Liver (tissue), 9 donors: ENCODE measurements around the gene CDC42BPB. TPM values are rescaled to one million over a fixed set of nuclear protein-coding genes. Genes with fewer than 3 reads are reported as not detected.

Experiments used
- DNase-seq: peaks from one replicate; pipeline ENCODE4 v3.0.0-alpha.2; 2017; ENCODE audit warnings: low spot score
- H3K27ac ChIP-seq, 2 donors: one replicate each; pipeline ENCODE4 v1.7.0; 2013; ENCODE audit warnings: inconsistent platforms in 2 of 2, low read length in 2 of 2, control low read depth in 1 of 2, low read depth in 1 of 2, mild to moderate bottlenecking in 1 of 2
- H3K27me3 ChIP-seq, 4 donors: one replicate each; pipeline versions ENCODE4 v1.6.1 to v1.7.0; 2013; ENCODE audit warnings: low read length in 3 of 4, inconsistent platforms in 1 of 4, mild to moderate bottlenecking in 1 of 4, moderate library complexity in 1 of 4; ENCODE audit not compliant: control insufficient read depth in 4 of 4, insufficient read depth in 4 of 4
- H3K36me3 ChIP-seq, 4 donors: one replicate each; pipeline versions ENCODE4 v1.6.1 to v1.7.0; 2013; ENCODE audit warnings: low read length in 3 of 4, mild to moderate bottlenecking in 3 of 4, low read depth in 1 of 4, moderate library complexity in 1 of 4; ENCODE audit not compliant: control insufficient read depth in 4 of 4, insufficient read depth in 3 of 4
- H3K4me1 ChIP-seq, 4 donors: one replicate each; pipeline versions ENCODE4 v1.6.1 to v1.7.0; 2013; ENCODE audit warnings: low read length in 3 of 4, mild to moderate bottlenecking in 3 of 4, moderate library complexity in 1 of 4; ENCODE audit not compliant: control insufficient read depth in 4 of 4, insufficient read depth in 4 of 4
- H3K4me3 ChIP-seq, 3 donors: one replicate each; pipeline versions ENCODE4 v1.6.1 to v1.7.0; 2013; ENCODE audit warnings: low read length in 3 of 3, control low read depth in 1 of 3, low read depth in 1 of 3, mild to moderate bottlenecking in 1 of 3
- H3K9ac ChIP-seq, 2 donors: one replicate each; pipeline ENCODE4 v1.7.0; 2013; ENCODE audit warnings: low read length in 2 of 2, mild to moderate bottlenecking in 2 of 2, moderate library complexity in 2 of 2, control low read depth in 1 of 2, low read depth in 1 of 2
- H3K9me3 ChIP-seq, 4 donors: one replicate each; pipeline versions ENCODE4 v1.6.1 to v1.7.0; 2013; ENCODE audit warnings: low read length in 3 of 4; ENCODE audit not compliant: control insufficient read depth in 4 of 4
- CTCF ChIP-seq: fragments of 150-350 bp; IDR thresholded peaks from 2 replicates; pipeline ENCODE4 v1.5.1; 2017; ENCODE audit warnings: improper control_type of control experiment, low read depth, low read length; ENCODE audit not compliant: missing input control
- EGR1 ChIP-seq, 2 donors: IDR thresholded peaks; 2 replicates each; pipeline ENCODE4 v1.6.1; 2016 to 2018; ENCODE audit warnings: antibody characterized with exemption in 2 of 2, low read depth in 2 of 2
- FOXA1 ChIP-seq: IDR thresholded peaks from 2 replicates; pipeline ENCODE4 v1.6.1; 2016; ENCODE audit warnings: antibody characterized with exemption
- FOXA2 ChIP-seq: IDR thresholded peaks from 2 replicates; pipeline ENCODE4 v1.6.1; 2016; ENCODE audit warnings: antibody characterized with exemption
- GABPA ChIP-seq, 2 donors: IDR thresholded peaks in 1 of 2; conservative IDR thresholded peaks in 1 of 2; 2 replicates each; pipeline ENCODE4 v1.6.1; 2016; ENCODE audit warnings: antibody characterized with exemption in 2 of 2, mild to moderate bottlenecking in 1 of 2, moderate library complexity in 1 of 2
- HNF4G ChIP-seq: IDR thresholded peaks from 2 replicates; pipeline ENCODE4 v1.6.1; 2016; ENCODE audit warnings: antibody characterized with exemption
- MAX ChIP-seq: IDR thresholded peaks from 2 replicates; pipeline ENCODE4 v1.6.1; 2016; ENCODE audit warnings: antibody characterized with exemption
- NR2F2 ChIP-seq: IDR thresholded peaks from 2 replicates; pipeline ENCODE4 v1.6.1; 2016; ENCODE audit warnings: antibody characterized with exemption
- RAD21 ChIP-seq, 2 donors: IDR thresholded peaks; 2 replicates each; pipeline ENCODE4 v1.6.1; 2016; ENCODE audit warnings: antibody characterized with exemption in 2 of 2, mild to moderate bottlenecking in 2 of 2
- REST ChIP-seq: IDR thresholded peaks from 2 replicates; pipeline ENCODE4 v1.6.1; 2016; ENCODE audit warnings: antibody characterized with exemption, mild to moderate bottlenecking
- RXRA ChIP-seq, 2 donors: IDR thresholded peaks; 2 replicates each; pipeline ENCODE4 v1.6.1; 2017 to 2018; ENCODE audit warnings: antibody characterized with exemption in 2 of 2, mild to moderate bottlenecking in 1 of 2
- SP1 ChIP-seq: IDR thresholded peaks from 2 replicates; pipeline ENCODE4 v1.6.1; 2018; ENCODE audit warnings: antibody characterized with exemption, mild to moderate bottlenecking
- TAF1 ChIP-seq: conservative IDR thresholded peaks from 2 replicates; pipeline ENCODE4 v1.6.1; 2016; ENCODE audit warnings: antibody characterized with exemption, mild to moderate bottlenecking
- YY1 ChIP-seq: IDR thresholded peaks from 2 replicates; pipeline ENCODE4 v1.6.1; 2016; ENCODE audit warnings: antibody characterized with exemption, mild to moderate bottlenecking
- ZBTB33 ChIP-seq: IDR thresholded peaks from 2 replicates; pipeline ENCODE4 v1.6.1; 2016; ENCODE audit warnings: antibody characterized with exemption
- WGBS: extraction: QIAGEN DNeasy Blood & Tissue Kit; methylation state at CpG from one replicate; pipeline ENCODE4 v1.1.7; 2013; 5-methylcytosine and 5-hydroxymethylcytosine counted together
- polyA plus RNA-seq, 2 donors: library from polyadenylated mRNA; stranded (reverse) in 1 of 2; unstranded in 1 of 2; fragments of 200-250 nt in 1 of 2; fragments of >200 nt in 1 of 2; fragmentation: Nextera tagmentation in 1 of 2; extraction: Ambion mirVana in 1 of 2; gene quantifications; one replicate each; pipeline versions ENCODE4 v1.2.1 to v1.2.3, GENCODE V29; 2013 to 2015
- total RNA-seq, 2 donors: library from RNA; depleted of rRNA; stranded (reverse); fragments of >200 nt; gene quantifications; one replicate each; pipeline ENCODE4 v1.2.3, GENCODE V29; 2014
- donor health status: healthy.
- donor health status: healthy.
- donor health status: healthy.
- donor health status: healthy.
- donor health status: healthy.

CDC42BPB gene
- total and polyA plus RNA-seq, 4 donors, result 4.1 to 78.7 (median 29.7) TPM

- 98% methylated on average over 8 of the region's 8 CpGs for WGBS
- Histone ChIP-seq H3K27me3 (no peaks in the 10 kb centered on the region), H3K9ac (no peak overlapping the region), H3K4me1 (peaks cover 0 to 19% (median 2%) of the 10 kb centered on the region in 4 donors), H3K9me3 (no peaks in the 10 kb centered on the region), H3K27ac (no peak overlapping the region), H3K36me3 (peaks cover 6 to 18% (median 13%) of the 10 kb centered on the region in 4 donors), H3K4me3 (no peak overlapping the region)
- TF ChIP-seq HNF4G, result no peak
- TF ChIP-seq SP1, result no peak
- TF ChIP-seq CTCF, result no peak
- no peak for TF ChIP-seq GABPA (IDR thresholded peaks at IDR 0.05 in 1 of 2, conservative IDR thresholded peaks at IDR 0.05 in 1 of 2)
- TF ChIP-seq RXRA (IDR thresholded peaks at IDR 0.05), result no peak
- no peak for TF ChIP-seq YY1
- no peak for TF ChIP-seq NR2F2
- TF ChIP-seq EGR1 (IDR thresholded peaks at IDR 0.05; ENCODE audit: low read depth in 2 of 2), result no peak
- no peak for TF ChIP-seq TAF1
- TF ChIP-seq FOXA1, result no peak
- no peak for DNase-seq
Measured at GRCh38 chr14:103006106-103006505, 51.2 kb downstream of the CDC42BPB start.

- 90% methylated on average over 24 of the region's 24 CpGs for WGBS
- H3K4me3 ChIP-seq, result no peak overlapping the region
- no peak overlapping the region for H3K9ac ChIP-seq
- H3K27ac ChIP-seq, result no peak overlapping the region
- peaks cover 0 to 15% (median 2%) of the 10 kb centered on the region in 4 donors for H3K4me1 ChIP-seq
- no peaks in the 10 kb centered on the region for H3K9me3 ChIP-seq
- TF ChIP-seq HNF4G, result no peak
- TF ChIP-seq FOXA1, result no peak
- no peak for TF ChIP-seq RAD21 (IDR thresholded peaks at IDR 0.05)
- TF ChIP-seq GABPA (IDR thresholded peaks at IDR 0.05 in 1 of 2, conservative IDR thresholded peaks at IDR 0.05 in 1 of 2), result no peak
- no peak for TF ChIP-seq YY1
- TF ChIP-seq FOXA2, result no peak
- no peak for TF ChIP-seq CTCF
- no peak for TF ChIP-seq TAF1
- H3K27me3 ChIP-seq, result no peaks in the 10 kb centered on the region
- peaks cover 6 to 29% (median 20%) of the 10 kb centered on the region in 4 donors for H3K36me3 ChIP-seq
- no peak for DNase-seq
Measured at GRCh38 chr14:103003850-103004249, 53.5 kb downstream of the CDC42BPB start.

GRCh38 chr14:103003351-103003615 lies 54.1 kb downstream of the CDC42BPB start:
- WGBS, result 94% methylated on average over 14 of the region's 14 CpGs
- H3K27me3 ChIP-seq, result no peaks in the 10 kb centered on the region
- no peak overlapping the region for H3K27ac ChIP-seq
- H3K9me3 ChIP-seq, result no peaks in the 10 kb centered on the region
- no peak overlapping the region for H3K9ac ChIP-seq
- peaks cover 0 to 15% (median 2%) of the 10 kb centered on the region in 4 donors for H3K4me1 ChIP-seq
- H3K4me3 ChIP-seq, result no peak overlapping the region
- DNase-seq, result no peak
- H3K36me3 ChIP-seq, result peaks cover 6 to 32% (median 21%) of the 10 kb centered on the region in 4 donors
- no peak for TF ChIP-seq MAX
- TF ChIP-seq YY1, result no peak
- no peak for TF ChIP-seq RXRA (IDR thresholded peaks at IDR 0.05)
- no peak for TF ChIP-seq REST
- TF ChIP-seq CTCF, result no peak
- no peak for TF ChIP-seq GABPA (IDR thresholded peaks at IDR 0.05 in 1 of 2, conservative IDR thresholded peaks at IDR 0.05 in 1 of 2)
- no peak for TF ChIP-seq ZBTB33
